ENCODE measurements around the gene RUVBL2.
"Not testable (repeated sequence)": the region's sequence is repeated elsewhere in the genome, so short reads cannot be mapped to it uniquely, and the experiment has no call there.

Gene RUVBL2

DNA sequence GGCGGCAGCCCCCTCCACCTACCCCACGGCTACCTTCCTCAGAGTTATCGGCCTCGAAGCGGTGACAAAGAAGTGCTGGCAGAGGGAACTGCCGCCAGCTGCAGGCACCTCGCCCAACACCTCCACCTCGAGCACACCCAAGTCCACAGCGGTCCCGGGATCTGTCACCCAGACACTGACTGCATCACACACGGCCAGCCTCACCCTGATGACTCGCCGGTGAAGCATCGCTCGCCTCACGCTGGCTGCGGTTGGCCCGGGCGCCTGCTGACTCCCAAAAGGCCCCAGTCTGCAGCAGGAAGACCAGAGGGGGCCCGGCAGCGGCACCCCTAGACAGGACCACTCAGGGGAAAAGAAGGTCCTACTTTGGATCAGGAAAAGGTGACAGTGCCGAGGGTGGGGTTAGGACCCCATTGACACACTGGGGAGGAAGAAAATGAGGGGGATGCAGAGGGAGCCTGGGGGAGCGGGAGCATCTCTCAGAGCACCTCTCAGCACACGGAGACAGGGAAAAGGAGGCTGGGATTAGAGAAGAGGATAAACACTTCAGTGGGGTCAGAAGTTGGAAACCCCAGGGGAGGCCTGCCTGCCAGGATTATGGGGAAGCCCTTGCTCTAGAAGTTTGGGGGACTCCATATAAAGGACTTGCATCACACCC is 56.8 kb downstream of the RUVBL2 start:
- DNase-seq: not testable (repeated sequence)

DNA sequence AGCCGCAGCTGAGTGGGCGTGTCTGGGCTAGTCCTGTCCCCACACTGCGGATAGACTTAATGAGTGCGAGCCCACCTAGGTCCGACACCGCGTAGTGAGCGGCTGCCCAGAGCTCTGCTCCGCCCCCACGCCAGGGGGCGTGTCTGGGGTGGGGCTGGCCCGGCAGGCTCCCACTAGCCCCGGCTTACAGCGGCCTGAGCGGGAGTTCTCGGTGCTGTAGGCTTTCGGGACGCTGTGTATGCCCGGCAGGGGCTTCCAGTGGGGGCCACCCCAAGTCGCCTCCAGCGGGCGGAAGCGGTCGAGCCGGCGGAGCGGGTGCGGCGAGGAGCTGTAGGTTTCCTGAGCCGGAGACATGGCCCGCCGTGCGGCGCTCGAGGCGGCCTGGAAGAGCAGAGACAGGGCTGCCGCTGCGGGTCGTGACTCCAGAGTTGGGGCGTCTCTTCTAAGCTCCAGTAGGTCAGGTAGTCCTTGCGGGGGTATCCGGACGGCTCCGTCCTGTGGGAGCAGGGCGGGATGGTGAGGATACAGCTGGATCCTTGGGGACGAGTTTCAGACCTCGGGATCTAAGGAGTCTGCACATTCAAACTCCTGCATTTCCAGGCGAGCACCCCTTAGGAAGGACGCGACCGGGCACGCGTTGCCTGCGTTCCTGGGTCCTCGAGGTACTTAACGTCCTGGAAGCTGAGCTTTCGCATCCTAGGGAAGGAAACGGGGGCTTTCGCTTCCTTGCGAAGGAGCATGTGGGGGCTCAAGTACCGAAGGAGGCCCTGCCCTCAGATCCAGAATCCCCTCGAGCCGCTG is 62.6 kb downstream of the RUVBL2 start:
- peak; percentile 73 for DNase-seq

DNA sequence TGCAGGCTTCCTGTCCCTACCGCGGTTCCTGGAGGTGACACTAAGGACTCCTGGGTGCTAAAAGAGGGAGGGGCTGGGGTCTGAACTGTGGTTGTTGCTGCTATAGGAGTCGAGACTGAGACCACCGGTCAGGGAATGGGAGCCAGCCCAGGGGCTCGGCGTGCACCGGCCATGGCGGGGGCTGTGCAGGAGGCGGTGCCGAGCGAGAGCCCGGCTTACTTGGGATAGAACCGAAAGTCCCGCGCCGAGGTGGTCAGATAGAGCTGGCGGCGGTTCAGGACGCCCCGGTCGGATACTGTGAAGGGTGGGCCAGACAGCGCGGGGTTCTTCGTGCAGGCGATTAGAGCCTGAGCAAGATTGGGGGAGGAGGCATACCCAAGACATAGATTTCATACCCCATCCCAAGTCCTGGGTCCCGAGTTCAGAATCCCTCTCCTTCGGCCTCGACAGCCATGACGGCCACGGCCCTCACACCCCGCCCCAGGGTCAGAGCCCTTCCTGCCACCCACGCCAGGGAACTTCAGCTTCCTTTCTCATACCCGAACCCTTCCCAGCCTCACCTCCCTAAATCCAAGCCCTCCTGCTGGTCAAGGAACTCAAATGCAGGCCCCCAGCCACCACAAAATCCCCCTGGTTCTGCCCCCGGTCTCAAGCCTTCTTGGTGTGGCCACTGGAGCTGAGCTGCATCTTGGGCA is 63.4 kb downstream of the RUVBL2 start:
- DNase-seq: not testable (repeated sequence)

DNA sequence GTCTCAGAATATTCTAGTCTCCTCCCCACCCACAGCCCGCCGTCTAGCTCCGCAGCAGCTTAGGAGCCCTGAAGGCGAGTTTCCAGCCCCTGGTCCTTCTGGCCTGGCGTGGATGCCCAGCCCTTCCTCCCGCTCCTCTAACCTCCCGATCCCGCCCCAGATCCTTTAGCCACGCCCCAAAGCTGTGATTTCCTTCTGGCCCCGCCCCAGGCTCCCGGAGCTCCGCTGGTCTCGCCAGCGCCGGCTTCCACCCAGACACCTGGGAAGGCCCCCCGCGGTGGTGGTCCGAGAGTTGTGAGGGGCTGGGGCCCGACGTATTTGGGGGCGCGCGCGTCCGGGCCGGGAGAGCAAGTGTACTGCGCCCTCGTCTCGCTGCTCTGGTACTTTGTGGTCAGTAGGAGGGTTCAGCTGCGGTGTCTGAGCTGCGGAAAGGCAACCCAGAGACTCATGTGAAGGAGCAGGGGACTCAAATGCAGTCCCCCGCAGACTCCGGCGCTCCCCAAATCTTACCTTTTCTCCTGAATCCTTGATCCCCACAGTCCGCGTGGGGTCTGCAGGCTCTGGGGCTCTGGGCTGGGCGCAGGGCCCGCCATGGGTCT is 64.0 kb downstream of the RUVBL2 start, which contains the start of gene CGB7:
Gene CGB7, minus strand, starts transcription at position 114 of the 599 bp plus-strand sequence. CDS start 2,374 bp downstream, outside the sequence.
- DNase-seq: peak; percentile 74

DNA sequence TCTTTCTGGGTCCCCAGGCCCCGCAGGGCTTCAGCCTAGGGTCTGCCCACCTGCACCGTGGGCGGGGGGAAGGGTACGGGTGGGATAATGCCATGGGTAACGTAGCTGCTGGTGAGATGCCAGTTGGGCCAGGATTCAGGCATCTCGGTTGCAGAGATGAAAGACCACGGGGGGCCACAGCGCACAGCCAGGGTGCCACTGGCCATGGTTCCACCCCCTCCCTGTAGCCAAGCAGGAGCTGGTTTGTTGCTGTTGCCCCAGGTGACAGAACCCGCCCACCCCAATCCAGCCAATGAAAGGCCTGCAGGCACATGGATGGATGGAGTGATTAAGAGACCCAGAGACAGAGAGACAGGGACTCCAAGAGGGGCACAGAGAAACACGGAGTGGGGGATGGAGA is 64.9 kb downstream of the RUVBL2 start:
- DNase-seq: peak; percentile 54

DNA sequence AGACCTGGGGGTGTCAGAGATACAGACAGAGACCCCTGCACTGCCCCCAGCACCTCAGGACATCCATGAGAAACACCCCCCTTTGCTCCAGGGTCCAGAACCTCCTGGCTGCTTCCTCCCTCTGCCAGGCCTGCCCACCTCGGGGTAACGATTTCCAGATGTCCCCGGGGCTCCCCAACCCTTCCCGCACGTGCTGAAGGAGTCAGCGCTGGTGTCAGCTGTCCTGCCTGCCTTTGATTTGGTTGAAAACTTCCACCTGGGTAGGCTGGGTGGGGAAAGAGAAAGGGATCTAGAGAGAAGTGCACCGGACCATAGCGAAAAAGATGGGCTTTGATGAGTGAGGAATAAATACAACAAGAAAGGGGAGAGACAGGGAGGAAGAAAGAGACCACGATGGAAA is 65.4 kb downstream of the RUVBL2 start:
- no peak for DNase-seq

DNA sequence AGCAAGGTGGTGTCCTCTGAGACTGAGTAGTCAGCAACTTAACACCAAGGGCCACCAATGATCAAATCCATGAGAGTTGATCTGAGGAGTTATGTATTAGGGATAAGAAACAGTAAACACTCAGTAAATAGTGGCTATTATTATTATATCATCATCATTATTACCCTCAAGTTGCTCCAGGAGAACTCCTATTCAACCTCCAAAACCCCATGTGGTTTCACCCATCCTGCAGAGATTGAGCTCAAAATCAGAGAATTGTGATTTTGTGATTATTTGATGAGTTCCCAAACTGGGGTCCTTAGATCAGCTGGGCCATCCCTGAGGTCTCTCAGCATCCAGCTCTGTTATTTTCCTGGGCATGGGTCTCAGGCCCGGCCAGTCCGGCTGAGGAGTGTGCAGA is 67.3 kb downstream of the RUVBL2 start:
- no peak for DNase-seq

DNA sequence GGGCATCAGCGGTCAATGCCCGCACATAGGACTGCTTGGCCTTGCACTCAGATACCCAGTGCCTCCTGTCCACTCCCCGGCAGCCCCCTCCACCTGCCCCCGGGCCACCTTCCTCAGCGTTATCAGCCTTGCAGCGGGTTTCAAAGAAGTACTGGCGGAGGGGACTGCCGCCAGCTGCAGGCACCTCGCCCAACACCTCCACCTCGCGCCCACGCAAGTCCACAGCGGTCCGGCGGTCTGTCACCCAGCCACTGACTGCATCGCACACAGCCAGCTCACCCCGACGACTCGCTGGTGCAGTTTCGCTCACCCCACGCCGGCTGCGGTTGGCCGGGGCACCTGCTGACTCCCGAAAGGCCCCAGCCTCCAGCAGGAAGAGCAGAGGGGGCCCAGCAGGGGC is 67.8 kb downstream of the RUVBL2 start:
- no peak for DNase-seq

DNA sequence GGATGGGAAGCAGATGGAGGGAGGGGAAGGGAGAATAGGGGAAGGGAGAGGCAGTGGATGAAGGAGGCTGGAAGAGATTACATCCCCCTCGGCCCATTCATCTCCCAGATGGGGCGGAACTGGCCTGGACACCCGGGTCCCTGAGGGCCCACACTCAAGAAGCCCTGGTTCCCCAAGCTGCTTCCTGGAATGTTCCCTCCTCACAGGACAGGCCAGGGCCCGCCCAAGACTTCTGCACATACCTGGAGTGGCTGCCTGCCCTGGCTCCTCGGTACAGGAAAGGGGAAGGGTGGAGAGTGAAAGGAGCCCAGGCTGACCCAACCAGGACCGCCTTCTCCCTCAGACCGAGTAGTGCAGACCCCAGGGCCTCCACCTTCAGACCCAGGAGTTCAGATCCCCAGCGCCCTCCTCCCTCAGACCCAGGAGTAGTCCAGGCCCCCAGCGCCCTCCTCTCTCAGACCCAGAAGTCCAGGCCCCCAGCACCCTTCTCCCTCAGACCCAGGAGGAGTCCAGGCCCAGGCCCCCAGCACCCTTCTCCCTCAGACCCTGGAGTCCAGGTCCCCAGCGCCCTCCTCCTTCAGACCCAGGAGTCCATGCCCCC is 70.4 kb downstream of the RUVBL2 start:
- DNase-seq: no peak

DNA sequence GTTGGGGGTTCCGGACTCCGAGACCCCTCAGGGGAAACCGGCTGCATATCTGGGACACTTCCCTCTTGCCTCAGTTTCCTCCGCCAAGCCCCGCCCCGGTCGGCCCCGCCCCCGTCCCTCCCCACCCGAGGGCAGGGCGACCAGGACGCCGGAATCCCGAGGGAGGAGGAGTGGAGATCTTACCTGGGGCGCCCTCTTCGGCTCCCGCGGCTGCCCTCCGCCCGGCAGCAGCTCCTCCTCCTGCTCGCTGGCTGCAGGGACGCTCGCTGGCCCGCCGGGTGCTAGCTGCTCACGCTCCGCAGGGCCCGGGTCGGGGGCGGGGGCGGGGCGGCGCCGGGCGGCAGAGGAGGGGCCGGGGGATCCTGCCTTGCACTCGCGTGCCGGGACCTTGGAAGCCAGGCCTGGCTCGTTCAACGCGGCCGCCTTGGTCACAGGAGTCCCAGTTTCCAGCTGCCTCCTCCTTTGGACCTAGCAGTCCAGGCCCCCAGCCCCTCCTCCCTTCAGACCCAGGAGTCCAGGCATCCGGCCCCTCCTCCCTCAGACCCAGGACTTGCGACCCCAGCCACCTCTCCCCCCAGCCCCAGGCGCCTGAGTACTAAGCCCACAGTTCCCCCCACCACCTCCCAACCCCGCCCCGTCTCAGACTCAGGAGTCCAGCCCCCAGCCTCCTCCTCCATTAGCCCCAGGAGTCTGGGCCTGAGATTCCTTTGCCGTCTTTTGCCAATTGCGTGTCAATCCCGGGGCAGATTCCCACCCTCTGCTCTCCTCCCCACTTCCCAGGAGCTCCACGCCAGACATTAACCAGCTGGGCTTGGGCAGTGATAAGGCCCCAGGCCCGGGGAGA is 71.3 kb downstream of the RUVBL2 start, which contains the start of gene NTF4:
Gene NTF4, minus strand, starts transcription at position 51 of the 844 bp plus-strand sequence. CDS start 2,821 bp downstream, outside the sequence.
- DNase-seq: no peak
